Skin epidermis (tissue), 12 donors: ENCODE results near the gene BCAP31.
"Not testable (repeated sequence)": the region's sequence is repeated elsewhere in the genome, so short reads cannot be mapped to it uniquely, and the experiment has no call there.

Experiments used
- H3K27ac ChIP-seq, 21 experiments: fragments of 200-600 bp; sonication (generic) in 11 of 21; one replicate each; pipeline ENCODE4 v1.5.0; 2020; ENCODE audit warnings: mild to moderate bottlenecking in 3 of 21, inconsistent platforms in 2 of 21, moderate library complexity in 2 of 21
- H3K4me3 ChIP-seq, 7 experiments: fragments of 200-600 bp; sonication (generic) in 2 of 7; one replicate each; pipeline ENCODE4 v1.5.0; 2020; ENCODE audit warnings: inconsistent platforms in 2 of 7, mild to moderate bottlenecking in 2 of 7, moderate library complexity in 1 of 7

The BCAP31 gene

GRCh38 chrX:153699784-153700371 lies 24.3 kb downstream of the BCAP31 start:
- H3K4me3 ChIP-seq = not testable (repeated sequence)
- peak overlapping the region in 4 of 21 experiments; percentile 26 to 62 (median 46) for H3K27ac ChIP-seq

- H3K27ac ChIP-seq = peak overlapping the region in 2 of 21 experiments; percentile 57 to 62
- H3K4me3 ChIP-seq = not testable (repeated sequence)
Observed at GRCh38 chrX:153699210-153699783, 24.9 kb downstream of the BCAP31 start.

- Histone ChIP-seq H3K4me3 (no peak overlapping the region), H3K27ac (no peak overlapping the region)
Observed at GRCh38 chrX:153697924-153698865, 26.0 kb downstream of the BCAP31 start.

GRCh38 chrX:153696986-153697722 lies 27.0 kb downstream of the BCAP31 start:
- not testable (repeated sequence) for H3K4me3 ChIP-seq, H3K27ac ChIP-seq

GRCh38 chrX:153696538-153696937 lies 27.6 kb downstream of the BCAP31 start:
- not testable (repeated sequence) for H3K4me3 ChIP-seq, H3K27ac ChIP-seq

GRCh38 chrX:153696100-153696499 lies 28.1 kb downstream of the BCAP31 start:
- Histone ChIP-seq H3K4me3 (no peak overlapping the region), H3K27ac (no peak overlapping the region)

GRCh38 chrX:153694687-153695270 lies 29.4 kb downstream of the BCAP31 start:
- no peak overlapping the region for H3K27ac ChIP-seq
- no peak overlapping the region for H3K4me3 ChIP-seq

GRCh38 chrX:153694256-153694655 lies 29.9 kb downstream of the BCAP31 start:
- not testable (repeated sequence) for H3K4me3 ChIP-seq, H3K27ac ChIP-seq

GRCh38 chrX:153693216-153694086 lies 30.7 kb downstream of the BCAP31 start:
- no peak overlapping the region for H3K4me3 ChIP-seq
- H3K27ac ChIP-seq = no peak overlapping the region

GRCh38 chrX:153692611-153693156 lies 31.5 kb downstream of the BCAP31 start:
- Histone ChIP-seq H3K27ac (no peak overlapping the region), H3K4me3 (no peak overlapping the region)

GRCh38 chrX:153692003-153692402 lies 32.2 kb downstream of the BCAP31 start:
- H3K27ac ChIP-seq = no peak overlapping the region
- no peak overlapping the region for H3K4me3 ChIP-seq

GRCh38 chrX:153691032-153691827 lies 33.0 kb downstream of the BCAP31 start:
- H3K4me3 ChIP-seq = not testable (repeated sequence)

GRCh38 chrX:153690466-153690865 lies 33.7 kb downstream of the BCAP31 start:
- no peak overlapping the region for H3K4me3 ChIP-seq

More at GRCh38 chrX:153691032-153691827, 33.0 kb downstream of the BCAP31 start:
- not testable (repeated sequence) for H3K27ac ChIP-seq

GRCh38 chrX:153689654-153690465 lies 34.3 kb downstream of the BCAP31 start:
- peak overlapping the region in 2 of 21 experiments; percentile 11 to 54 for H3K27ac ChIP-seq
- H3K4me3 ChIP-seq = peak overlapping the region in 4 of 7 experiments; percentile 23 to 47 (median 28)

More at GRCh38 chrX:153690466-153690865, 33.7 kb downstream of the BCAP31 start:
- no peak overlapping the region for H3K27ac ChIP-seq

GRCh38 chrX:153688911-153689590 lies 35.1 kb downstream of the BCAP31 start:
- Histone ChIP-seq H3K27ac (peak overlapping the region in 7 of 21 experiments; percentile 14 to 72 (median 53)), H3K4me3 (peak overlapping the region; percentile 8 to 47 (median 23))

- H3K4me3 ChIP-seq = peak overlapping the region; percentile 8 to 47 (median 23)
- H3K27ac ChIP-seq = peak overlapping the region in 7 of 21 experiments; percentile 14 to 72 (median 53)
Observed at GRCh38 chrX:153688506-153688905, 35.7 kb downstream of the BCAP31 start.
